Smooth muscle cell (in vitro differentiated cells): ENCODE data around the gene GABRD. TPM values are rescaled to one million over a fixed set of nuclear protein-coding genes. Genes with fewer than 3 reads are reported as not detected.

Experiments used
- DNase-seq: peaks from one replicate; lab custom pipeline; 2025; ENCODE audit not compliant: unreplicated experiment; lab: John Stamatoyannopoulos, UW
- H2AFZ ChIP-seq: fragments of 200-600 bp; sonication (generic); 2 replicates; pipeline ENCODE4 v1.6.0; 2016; ENCODE audit warnings: antibody characterized with exemption, low read depth, mild to moderate bottlenecking
- H3F3A ChIP-seq: fragments of 200-600 bp; sonication (generic); 2 replicates; pipeline ENCODE4 v1.6.0; 2017; ENCODE audit warnings: antibody characterized with exemption, low read depth
- H3K27ac ChIP-seq: fragments of 200-600 bp; sonication (generic); 2 replicates; pipeline ENCODE4 v1.5.1; 2016; ENCODE audit warnings: low read depth, mild to moderate bottlenecking
- H3K27me3 ChIP-seq: fragments of 200-600 bp; sonication (generic); 2 replicates; pipeline ENCODE4 v1.6.1; 2016; ENCODE audit warnings: low read depth, mild to moderate bottlenecking
- H3K36me3 ChIP-seq: fragments of 200-600 bp; sonication (generic); 2 replicates; pipeline ENCODE4 v1.5.1; 2016; ENCODE audit warnings: low read depth
- H3K4me1 ChIP-seq: fragments of 200-600 bp; sonication (generic); 2 replicates; pipeline ENCODE4 v1.5.1; 2016; ENCODE audit warnings: low read depth
- H3K4me2 ChIP-seq: fragments of 200-600 bp; sonication (generic); 2 replicates; pipeline ENCODE4 v1.6.0; 2016; ENCODE audit warnings: mild to moderate bottlenecking
- H3K4me3 ChIP-seq: fragments of 200-600 bp; sonication (generic); 2 replicates; pipeline ENCODE4 v1.5.1; 2016; ENCODE audit warnings: mild to moderate bottlenecking
- H3K79me2 ChIP-seq: fragments of 200-600 bp; sonication (generic); 2 replicates; pipeline ENCODE4 v1.6.0; 2016; ENCODE audit warnings: low read depth, mild to moderate bottlenecking
- H3K9ac ChIP-seq: fragments of 200-600 bp; sonication (generic); 2 replicates; pipeline ENCODE4 v1.6.0; 2016; ENCODE audit warnings: low read depth
- H3K9me3 ChIP-seq: fragments of 200-600 bp; sonication (generic); replicated peaks from 2 replicates; pipeline ENCODE4 v1.5.1; 2016; ENCODE audit warnings: low read depth
- H4K20me1 ChIP-seq: fragments of 200-600 bp; sonication (generic); 2 replicates; pipeline ENCODE4 v1.6.0; 2016; ENCODE audit warnings: low read depth
- WGBS: methylation state at CpG from one replicate; pipeline ENCODE4 v1.1.7; 2016; ENCODE audit warnings: low lambda C conversion rate; 5-methylcytosine and 5-hydroxymethylcytosine counted together
- polyA plus RNA-seq: library from polyadenylated mRNA; unstranded; fragments of >200 nt; fragmentation: Nextera tagmentation; extraction: Ambion mirVana; gene quantifications from 2 replicates; pipeline ENCODE4 v1.2.1, GENCODE V29; 2016
- total RNA-seq: library from RNA; depleted of rRNA; stranded (reverse); fragments of >200 nt; gene quantifications from 2 replicates; pipeline ENCODE4 v1.2.3, GENCODE V29; 2014
- TF ChIP-seq, protein P1 (sequence below): fragments of 200-600 bp; sonication (generic); IDR thresholded peaks from 2 replicates; pipeline ENCODE4 v1.5.1; 2017; ENCODE audit warnings: borderline replicate concordance, mild to moderate bottlenecking, antibody characterized with exemption; ENCODE audit not compliant: insufficient read depth, poor library complexity, severe bottlenecking

The GABRD gene
- total and polyA plus RNA-seq, 2 experiments from 2014 or later = not detected

- Histone ChIP-seq H3K4me1 (no peaks in the 10 kb centered on the region), H2AFZ (no peak overlapping the region), H3K27ac (no peak overlapping the region), H3K9ac (no peak overlapping the region), H3K4me2 (no peak overlapping the region), H3K4me3 (no peak overlapping the region), H3K27me3 (no peaks in the 10 kb centered on the region), H3F3A (no peaks in the 10 kb centered on the region), H4K20me1 (no peaks in the 10 kb centered on the region), H3K79me2 (no peaks in the 10 kb centered on the region), H3K36me3 (no peaks in the 10 kb centered on the region), H3K9me3 (no peaks in the 10 kb centered on the region)
- WGBS = 91% methylated on average over 21 of the region's 21 CpGs
- TF ChIP-seq, protein P1, sequence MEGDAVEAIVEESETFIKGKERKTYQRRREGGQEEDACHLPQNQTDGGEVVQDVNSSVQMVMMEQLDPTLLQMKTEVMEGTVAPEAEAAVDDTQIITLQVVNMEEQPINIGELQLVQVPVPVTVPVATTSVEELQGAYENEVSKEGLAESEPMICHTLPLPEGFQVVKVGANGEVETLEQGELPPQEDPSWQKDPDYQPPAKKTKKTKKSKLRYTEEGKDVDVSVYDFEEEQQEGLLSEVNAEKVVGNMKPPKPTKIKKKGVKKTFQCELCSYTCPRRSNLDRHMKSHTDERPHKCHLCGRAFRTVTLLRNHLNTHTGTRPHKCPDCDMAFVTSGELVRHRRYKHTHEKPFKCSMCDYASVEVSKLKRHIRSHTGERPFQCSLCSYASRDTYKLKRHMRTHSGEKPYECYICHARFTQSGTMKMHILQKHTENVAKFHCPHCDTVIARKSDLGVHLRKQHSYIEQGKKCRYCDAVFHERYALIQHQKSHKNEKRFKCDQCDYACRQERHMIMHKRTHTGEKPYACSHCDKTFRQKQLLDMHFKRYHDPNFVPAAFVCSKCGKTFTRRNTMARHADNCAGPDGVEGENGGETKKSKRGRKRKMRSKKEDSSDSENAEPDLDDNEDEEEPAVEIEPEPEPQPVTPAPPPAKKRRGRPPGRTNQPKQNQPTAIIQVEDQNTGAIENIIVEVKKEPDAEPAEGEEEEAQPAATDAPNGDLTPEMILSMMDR = no peak
- DNase-seq = no peak
These were observed 47.5 kb upstream of the GABRD start for GRCh38 chr1:1971688-1972087.

- H3K4me1 ChIP-seq = no peaks in the 10 kb centered on the region
- no peaks in the 10 kb centered on the region for H3K36me3 ChIP-seq
- WGBS = 92% methylated on average over 21 of the region's 22 CpGs
- H3K9me3 ChIP-seq = no peaks in the 10 kb centered on the region
- H3F3A ChIP-seq = no peaks in the 10 kb centered on the region
- no peaks in the 10 kb centered on the region for H3K27me3 ChIP-seq
- H3K27ac ChIP-seq = no peak overlapping the region
- H3K4me2 ChIP-seq = no peak overlapping the region
- no peaks in the 10 kb centered on the region for H3K79me2 ChIP-seq
- DNase-seq = no peak
- no peak overlapping the region for H3K4me3 ChIP-seq
- TF ChIP-seq, protein P1 = no peak
- H4K20me1 ChIP-seq = no peaks in the 10 kb centered on the region
- H2AFZ ChIP-seq = no peak overlapping the region
- H3K9ac ChIP-seq = no peak overlapping the region
These were observed 46.0 kb upstream of the GABRD start for GRCh38 chr1:1972976-1973715.

DNA sequence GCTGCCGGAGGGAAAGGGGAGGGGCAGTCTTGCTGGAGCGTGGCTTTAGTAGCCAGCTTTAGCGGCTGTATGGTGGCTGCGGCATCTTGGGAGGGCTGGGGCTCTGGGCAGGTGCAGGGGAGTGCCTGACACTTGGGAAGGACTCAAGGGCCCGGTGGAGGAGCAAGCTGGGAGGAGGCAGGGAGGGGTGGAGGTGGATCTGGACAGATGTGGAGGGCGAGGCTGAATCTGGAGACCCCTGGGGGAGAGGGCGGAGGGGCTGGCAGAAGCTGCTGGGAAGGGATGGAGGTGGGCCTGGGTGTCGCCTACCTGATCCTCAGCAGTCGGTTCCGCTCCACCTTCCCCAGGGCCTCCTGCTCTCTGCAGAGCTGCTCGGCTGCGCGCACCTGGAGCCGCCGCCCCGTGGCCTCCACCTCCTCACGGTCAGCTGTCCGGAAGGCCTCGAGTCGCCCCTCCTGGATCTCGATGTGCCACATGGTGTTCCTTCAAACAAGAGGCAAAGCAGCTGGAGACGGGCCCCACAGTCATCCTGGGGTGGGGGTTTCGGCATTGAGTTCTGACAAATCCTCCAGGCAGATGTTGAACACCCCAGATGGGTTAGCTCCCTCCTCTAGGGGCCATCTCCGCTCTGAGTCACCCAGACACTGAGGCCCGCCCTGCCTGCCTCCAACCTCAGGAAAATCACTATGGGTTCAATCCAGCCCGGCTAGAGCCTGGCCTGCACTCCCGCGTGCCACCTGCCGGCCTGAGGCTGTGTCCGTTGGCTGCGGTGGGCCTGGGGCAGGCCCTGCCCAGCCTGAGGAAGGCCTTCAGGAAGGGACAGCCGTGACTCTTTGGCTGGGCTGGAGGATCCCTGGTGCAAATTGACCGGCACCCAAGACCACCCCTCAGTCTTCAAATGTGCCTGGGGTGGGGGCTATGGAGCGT lies 45.2 kb upstream of the GABRD start:
- no peaks in the 10 kb centered on the region for H3F3A ChIP-seq
- H3K27ac ChIP-seq = no peak overlapping the region
- no peak overlapping the region for H3K4me2 ChIP-seq
- WGBS = 95% methylated on average over 25 of the region's 34 CpGs
- H3K4me3 ChIP-seq = no peak overlapping the region
- no peaks in the 10 kb centered on the region for H3K36me3 ChIP-seq
- H3K9me3 ChIP-seq = no peaks in the 10 kb centered on the region
- H2AFZ ChIP-seq = no peak overlapping the region
- no peaks in the 10 kb centered on the region for H3K79me2 ChIP-seq
- H3K27me3 ChIP-seq = no peaks in the 10 kb centered on the region
- H3K9ac ChIP-seq = no peak overlapping the region
- DNase-seq = no peak
- no peaks in the 10 kb centered on the region for H4K20me1 ChIP-seq
- H3K4me1 ChIP-seq = no peaks in the 10 kb centered on the region
- TF ChIP-seq, protein P1 = no peak
